ENCODE measurements around the gene HIPK2.

DNA sequence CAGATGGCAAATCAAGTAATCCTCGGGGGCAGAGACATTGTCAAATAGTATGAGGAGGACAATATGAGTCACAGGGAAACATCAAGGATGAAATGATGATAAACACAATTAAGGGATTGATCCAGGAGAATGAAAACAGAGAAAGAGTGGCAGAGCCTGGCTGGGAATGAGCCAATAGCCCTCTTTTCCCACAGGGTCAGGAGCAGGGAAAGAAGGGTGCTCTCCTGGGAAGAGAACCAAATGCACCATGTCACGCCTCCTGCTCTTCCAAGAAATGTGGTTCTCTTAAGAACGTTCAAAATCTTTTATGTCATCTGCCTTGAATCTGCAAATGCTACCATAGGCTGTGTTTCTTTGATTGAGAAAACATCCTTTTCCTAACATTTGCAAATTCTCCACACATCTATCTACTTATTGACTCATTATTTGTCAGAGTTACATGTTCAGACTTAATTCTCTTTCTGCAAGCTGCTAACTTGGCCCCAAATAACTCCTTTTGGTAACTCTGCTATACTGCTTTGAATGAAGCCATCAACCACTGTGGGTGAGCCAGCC lies 50.6 kb downstream of the HIPK2 start:
- no peak for TF ChIP-seq POLR2A (IDR thresholded peaks at IDR 0.05)
- TF ChIP-seq, protein P1, sequence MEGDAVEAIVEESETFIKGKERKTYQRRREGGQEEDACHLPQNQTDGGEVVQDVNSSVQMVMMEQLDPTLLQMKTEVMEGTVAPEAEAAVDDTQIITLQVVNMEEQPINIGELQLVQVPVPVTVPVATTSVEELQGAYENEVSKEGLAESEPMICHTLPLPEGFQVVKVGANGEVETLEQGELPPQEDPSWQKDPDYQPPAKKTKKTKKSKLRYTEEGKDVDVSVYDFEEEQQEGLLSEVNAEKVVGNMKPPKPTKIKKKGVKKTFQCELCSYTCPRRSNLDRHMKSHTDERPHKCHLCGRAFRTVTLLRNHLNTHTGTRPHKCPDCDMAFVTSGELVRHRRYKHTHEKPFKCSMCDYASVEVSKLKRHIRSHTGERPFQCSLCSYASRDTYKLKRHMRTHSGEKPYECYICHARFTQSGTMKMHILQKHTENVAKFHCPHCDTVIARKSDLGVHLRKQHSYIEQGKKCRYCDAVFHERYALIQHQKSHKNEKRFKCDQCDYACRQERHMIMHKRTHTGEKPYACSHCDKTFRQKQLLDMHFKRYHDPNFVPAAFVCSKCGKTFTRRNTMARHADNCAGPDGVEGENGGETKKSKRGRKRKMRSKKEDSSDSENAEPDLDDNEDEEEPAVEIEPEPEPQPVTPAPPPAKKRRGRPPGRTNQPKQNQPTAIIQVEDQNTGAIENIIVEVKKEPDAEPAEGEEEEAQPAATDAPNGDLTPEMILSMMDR (IDR thresholded peaks at IDR 0.05) = no peak
- TF ChIP-seq POLR2AphosphoS5 (IDR thresholded peaks at IDR 0.05) = no peak
